NCI-H2196 treated with DMSO at 0.1 percent for 48 hours (cell line): ENCODE results near the gene PRRT2.
"Not testable (repeated sequence)": the region's sequence is repeated elsewhere in the genome, so short reads cannot be mapped to it uniquely, and the experiment has no call there.

Experiments
- DNase-seq: peaks from one replicate; lab custom pipeline; 2025; ENCODE audit not compliant: unreplicated experiment; lab: John Stamatoyannopoulos, UW

PRRT2 gene

DNA sequence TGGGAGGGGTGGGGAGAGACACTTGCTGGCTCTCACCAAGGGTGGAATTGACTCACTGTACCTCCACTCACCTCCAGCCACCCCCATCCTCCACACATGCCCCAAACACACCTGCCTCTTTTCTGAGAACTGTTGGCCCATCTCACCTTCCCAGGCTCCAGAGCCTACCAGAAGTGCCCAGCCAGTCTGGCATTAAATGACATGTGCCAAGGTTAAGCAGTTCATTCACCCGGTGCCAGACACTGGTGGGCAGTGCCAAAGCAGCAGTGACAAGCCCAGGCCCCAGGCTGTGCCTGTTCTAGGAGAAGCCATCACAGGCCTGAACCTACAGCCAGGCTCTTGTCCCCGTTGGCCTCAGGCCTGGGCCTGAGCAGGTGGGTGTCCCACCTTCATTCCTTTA, 19.5 kb downstream of the PRRT2 start:
- no peak for DNase-seq

DNA sequence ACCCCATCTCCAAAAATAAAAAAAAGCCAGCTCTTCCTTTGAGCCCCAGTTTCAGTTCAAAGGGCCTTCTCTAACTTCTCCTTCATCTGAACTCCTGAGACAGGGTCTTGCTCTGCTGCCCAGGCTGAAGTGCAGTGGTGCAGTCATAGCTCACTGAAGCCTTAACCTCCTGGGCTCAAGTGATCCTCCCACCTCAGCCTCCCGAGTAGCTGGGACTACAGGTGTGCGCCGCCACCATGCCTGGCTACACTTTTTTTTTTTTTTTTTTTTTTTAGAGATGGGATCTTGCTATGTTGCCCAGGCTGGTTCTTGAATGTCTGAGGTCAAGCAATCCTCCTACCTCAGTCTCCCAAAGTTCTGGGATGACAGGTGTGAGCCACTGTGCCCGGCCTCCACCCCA, 21.2 kb downstream of the PRRT2 start:
- not testable (repeated sequence) for DNase-seq

DNA sequence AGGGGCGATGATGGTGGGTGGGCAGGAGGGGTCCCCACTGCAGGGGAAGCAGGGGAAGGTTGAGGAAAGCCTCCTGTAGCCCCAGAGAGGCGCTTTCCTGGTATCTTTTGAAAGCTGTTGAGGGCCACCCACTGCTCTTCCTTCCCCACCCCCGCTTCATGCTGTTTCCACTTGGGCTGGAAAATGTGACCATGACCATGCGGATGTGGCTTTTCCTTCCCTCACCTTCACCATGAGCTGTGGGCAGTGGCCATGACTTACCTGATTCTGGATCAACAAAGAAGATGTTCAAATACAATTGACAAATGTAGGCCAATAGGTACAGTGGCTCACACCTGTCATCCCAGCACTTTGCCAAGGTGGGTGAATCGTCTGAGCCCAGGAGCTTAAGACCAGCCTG, 22.1 kb downstream of the PRRT2 start:
- no peak for DNase-seq

DNA sequence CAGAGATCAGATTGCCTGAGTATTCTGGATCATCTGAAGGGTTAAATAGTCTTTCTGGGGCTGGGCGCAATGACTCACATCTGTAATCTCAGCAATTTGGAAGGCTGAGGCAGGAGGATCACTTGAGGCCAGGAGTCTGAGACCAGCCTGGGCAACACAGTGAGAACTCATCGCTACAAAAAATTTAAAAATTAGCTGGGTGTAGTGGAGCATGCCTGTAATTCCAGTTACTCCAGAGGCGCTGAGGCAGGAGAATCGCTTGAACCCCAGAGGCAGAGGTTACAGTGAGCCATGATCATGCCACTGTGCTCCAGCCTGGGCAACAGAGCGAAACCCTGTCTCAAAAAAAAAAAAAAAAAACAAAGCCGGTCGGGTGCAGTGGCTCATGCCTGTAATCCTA, 23.9 kb downstream of the PRRT2 start:
- no peak for DNase-seq

DNA sequence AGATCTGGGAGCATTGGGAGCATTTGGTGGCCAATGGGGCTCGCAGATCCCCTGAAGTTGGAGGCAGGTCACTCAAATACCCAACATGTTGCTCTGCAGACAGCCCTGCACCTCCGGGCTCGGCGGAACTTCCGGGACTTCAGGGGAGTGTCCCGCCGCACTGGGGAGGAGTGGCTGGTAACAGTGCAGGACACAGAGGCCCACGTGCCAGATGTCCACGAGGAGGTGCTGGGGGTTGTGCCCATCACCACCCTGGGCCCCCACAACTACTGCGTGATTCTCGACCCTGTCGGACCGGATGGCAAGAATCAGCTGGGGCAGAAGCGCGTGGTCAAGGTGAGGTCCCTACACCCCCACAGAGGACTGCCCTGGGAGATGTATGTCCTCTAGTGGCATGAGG, 24.6 kb downstream of the PRRT2 start:
- DNase-seq = no peak

DNA sequence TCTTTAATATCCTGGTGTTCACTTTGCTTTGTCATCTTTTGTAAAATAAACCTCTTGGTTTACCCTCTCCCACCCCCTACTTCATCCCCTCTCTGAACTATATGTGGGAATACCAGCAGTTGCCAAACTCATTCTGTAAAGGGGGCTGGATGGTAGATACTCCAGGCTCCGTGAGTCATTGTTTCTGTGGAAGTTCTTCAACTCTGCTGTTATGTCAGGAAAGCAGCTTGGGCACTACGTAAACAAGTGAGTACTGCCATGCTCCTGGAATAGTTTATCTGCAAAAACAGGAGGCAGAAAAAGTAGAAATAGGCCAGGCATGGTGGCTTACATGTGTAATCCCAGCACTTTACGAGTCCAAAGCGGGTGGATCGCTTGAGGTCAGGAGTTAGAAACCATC, 25.8 kb downstream of the PRRT2 start:
- DNase-seq = no peak

DNA sequence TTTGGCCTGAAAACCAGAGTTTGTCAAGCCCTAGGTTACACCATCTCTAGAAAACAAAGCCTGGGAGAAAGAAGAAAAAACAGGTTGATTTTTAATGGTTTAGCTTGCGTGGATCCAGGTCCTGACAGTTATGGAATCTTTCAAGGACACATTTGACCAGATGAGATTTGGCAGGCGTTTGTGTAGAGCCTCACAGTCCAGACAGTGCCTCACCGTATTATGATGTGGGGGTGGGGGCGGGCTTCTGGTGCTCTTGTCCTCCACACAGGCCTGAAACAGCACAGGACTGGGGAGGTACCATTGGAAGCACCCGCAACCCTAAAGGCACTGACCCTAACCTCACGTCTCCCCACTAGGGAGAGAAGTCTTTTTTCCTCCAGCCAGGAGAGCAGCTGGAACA, 27.8 kb downstream of the PRRT2 start:
- no peak for DNase-seq

DNA sequence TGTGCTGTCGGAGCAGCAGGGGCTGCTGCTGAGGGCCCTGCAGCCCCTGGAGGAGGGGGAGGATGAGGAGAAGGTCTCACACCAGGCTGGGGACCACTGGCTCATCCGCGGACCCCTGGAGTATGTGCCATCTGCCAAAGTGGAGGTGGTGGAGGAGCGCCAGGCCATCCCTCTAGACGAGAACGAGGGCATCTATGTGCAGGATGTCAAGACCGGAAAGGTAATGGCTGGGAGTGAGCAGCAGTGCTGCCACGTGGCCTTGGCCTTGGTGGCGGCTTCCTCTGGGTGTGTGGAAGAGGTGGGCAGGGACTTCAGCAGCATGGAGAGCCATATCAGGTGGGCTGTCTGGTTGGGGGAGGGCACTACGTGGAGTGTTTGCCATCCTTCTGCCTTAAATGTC, 28.2 kb downstream of the PRRT2 start:
- no peak for DNase-seq

DNA sequence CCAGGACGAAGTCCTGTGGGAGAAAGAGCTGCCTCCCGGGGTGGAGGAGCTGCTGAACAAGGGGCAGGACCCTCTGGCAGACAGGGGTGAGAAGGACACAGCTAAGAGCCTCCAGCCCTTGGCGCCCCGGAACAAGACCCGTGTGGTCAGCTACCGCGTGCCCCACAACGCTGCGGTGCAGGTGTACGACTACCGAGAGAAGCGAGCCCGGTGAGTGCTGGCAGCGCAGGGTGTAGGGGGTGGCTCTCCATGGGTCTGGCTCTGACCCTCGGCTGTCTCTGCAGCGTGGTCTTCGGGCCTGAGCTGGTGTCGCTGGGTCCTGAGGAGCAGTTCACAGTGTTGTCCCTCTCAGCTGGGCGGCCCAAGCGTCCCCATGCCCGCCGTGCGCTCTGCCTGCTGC, 29.6 kb downstream of the PRRT2 start:
- no peak for DNase-seq

DNA sequence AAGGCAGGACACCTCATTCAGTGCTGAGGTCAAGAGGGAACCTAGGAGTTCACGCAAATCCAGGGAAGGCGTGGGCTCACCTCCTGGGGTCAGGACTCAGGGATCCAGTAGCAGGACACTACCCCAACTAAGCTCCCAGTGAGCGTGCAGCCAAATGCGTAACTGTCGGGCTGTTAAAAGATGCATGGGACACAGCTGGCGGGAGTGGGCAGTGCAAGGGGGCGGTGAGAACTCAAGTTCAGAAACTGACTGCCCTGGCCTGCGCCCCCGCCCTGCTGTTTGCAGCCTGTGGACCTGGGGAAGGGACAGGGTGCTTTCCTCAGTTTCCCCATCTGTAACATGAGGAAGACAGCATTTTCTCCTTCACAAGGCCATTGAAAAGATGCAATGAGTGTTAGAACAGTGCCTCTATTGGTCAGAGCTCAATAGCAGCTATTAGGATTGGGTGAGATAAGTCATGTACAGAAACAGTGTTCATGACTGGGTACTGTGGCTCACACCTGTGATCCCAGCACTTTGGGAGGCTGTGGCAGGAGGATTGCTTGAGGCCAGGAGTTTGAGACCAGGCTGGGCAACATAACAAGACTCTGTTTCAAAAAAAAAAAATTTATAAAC, 30.8 kb downstream of the PRRT2 start:
- DNase-seq = no peak

DNA sequence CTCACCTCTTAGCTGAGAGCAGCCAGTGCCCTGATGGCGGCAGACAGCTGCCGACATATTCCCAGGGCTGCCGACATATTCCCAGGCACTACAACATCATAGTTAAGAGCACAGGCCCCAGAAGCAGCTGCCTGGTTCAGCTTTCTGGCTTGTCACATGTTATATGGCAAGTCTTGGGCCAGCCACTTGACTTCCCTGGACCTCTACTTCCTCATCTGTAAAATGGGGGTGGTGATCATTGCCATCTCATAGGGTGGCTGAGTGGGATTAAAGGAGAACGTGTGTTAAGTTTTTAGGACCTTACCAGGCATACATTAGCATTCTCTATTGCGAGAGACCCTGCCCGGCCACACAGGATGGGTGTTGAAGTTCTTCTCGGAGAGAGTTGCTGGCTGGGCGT, 31.9 kb downstream of the PRRT2 start:
- DNase-seq = no peak

DNA sequence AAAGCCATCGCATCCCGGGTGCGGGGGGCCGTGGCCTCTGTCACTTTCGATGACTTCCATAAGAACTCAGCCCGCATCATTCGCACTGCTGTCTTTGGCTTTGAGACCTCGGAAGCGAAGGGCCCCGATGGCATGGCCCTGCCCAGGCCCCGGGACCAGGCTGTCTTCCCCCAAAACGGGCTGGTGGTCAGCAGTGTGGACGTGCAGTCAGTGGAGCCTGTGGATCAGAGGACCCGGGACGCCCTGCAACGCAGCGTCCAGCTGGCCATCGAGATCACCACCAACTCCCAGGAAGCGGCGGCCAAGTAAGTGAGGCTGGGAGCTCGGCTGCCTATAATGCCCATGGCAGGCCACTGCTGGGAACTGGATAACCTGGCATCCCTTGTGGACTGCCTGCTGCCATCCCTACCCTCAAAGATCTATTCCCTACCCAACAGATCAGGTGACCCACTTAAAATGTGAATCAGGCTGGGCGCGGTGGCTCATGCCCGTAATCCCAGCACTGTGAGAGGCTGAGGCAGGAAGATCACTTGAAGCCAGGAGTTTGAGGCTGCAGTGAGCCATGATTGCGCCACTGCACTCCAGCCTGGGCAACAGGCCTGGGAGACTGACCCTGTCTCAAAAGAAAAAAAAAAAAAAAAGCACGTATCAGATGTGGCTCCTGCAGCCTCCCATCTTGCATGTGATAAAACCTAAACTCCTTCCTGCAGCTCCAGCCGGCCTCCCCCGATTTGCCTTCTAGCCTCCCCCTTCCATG, 32.8 kb downstream of the PRRT2 start:
- no peak for DNase-seq

DNA sequence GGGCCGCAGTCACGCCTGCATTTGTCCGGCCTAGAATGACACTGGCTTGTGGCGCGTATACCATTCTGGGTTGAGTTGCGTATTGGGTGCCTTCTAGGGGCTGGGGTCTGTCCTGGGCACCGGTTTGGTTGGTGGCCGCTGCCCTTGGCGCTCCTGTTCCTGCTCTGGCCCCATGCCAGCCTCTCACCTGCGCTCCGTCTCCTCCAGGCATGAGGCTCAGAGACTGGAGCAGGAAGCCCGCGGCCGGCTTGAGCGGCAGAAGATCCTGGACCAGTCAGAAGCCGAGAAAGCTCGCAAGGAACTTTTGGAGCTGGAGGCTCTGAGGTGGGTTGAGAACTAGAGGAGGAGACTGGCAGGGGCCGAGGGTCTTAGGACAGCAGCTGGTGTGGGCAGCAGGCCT, 33.7 kb downstream of the PRRT2 start:
- no peak for DNase-seq

DNA sequence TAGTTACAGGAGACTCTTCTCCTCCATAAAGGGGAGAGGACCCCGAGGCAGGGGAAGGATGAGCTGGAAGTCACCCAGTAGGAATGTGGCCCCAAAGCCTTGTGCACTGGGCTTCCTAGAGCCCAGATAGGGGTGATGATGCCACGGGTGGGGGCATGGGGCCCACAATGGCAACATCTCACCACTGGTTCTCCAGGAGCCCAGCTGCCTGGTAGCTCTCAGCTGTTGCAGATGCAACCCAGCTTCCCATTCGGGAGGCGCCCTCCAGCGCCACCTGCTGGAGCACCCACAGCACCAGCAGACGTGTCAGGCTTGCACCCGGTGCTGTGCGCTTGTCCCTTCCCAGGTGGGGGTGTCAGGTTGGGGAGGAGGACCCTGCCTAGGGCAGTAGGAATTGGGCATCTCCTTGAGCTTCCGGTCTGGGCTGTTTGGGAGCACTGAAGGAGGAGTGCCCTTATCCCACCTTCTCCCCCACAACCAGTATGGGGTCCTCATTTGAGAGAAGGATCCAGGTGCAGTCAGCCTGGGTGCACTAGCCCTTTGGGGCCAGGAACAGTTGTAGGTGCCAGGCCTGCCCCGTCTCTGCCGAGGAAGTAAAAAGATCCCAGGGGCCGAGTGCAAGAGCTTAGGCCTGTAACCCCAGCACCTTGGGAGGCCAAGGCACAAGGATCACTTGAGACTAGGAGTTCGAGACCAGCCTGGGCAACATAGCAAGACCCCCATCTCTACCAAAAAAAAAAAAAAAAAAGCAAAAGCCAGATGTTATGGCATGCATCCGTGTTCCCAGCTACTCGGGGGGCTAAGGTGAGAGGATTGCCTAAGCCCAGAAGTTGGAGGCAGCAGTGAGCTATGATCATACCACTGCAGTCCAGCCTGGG, 36.7 kb downstream of the PRRT2 start:
- peak; percentile 27 for DNase-seq

DNA sequence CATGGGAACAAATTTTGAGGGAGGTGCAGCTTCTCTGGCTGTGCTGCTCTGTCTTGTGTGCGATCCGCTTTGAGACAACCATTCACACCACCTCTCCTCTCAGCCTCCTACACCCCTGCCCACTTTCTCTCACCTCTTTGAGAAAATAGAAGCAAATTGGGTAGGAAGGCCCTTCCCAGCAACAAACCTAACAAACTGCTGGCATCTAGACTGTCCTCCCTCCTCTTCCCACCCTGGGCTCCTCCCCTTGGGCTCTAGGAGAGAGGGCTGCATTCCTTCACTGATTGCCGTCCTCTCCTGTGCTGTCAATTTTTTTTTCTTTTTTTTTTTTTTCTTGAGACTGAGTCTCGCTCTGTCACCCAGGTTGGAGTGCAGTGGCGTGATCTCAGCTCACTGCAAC, 37.5 kb downstream of the PRRT2 start:
- no peak for DNase-seq

DNA sequence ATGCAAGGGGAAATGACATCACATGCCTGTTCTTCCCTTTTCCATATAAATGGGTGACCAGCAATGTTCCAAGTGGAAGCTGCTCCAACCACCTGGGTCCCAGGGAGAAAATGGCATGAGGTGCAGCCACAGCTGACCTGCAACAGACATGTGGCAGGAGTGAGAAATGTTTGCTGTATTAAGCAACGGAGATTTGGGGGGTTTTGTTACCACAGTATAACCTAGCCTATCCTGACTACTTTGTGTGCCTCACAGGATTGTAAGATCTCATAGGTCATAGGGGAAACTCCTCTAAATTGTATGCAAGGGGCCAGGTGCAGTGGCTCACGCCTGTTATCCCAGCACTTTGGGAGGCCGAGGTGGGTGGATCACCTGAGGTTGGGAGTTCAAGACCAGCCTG, 39.0 kb downstream of the PRRT2 start:
- no peak for DNase-seq

DNA sequence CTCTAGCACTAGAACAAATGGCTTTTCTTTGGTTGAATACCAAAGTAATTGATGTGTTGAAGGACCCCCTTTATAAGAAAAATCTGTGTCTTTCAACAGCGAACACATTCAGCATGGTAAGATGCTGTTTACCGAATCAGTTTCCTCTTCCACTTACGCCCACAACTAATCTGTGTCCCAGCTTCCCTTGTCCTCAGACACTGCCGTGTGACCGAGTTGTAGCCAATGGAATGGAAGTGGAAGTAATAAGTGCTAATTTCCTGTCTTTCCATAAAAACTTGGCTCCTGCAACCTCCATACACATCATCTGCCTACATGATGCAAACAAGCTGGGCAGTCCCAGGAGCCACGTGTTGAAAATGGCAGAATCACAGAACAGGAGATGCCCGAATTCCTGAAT, 40.7 kb downstream of the PRRT2 start:
- DNase-seq = no peak

DNA sequence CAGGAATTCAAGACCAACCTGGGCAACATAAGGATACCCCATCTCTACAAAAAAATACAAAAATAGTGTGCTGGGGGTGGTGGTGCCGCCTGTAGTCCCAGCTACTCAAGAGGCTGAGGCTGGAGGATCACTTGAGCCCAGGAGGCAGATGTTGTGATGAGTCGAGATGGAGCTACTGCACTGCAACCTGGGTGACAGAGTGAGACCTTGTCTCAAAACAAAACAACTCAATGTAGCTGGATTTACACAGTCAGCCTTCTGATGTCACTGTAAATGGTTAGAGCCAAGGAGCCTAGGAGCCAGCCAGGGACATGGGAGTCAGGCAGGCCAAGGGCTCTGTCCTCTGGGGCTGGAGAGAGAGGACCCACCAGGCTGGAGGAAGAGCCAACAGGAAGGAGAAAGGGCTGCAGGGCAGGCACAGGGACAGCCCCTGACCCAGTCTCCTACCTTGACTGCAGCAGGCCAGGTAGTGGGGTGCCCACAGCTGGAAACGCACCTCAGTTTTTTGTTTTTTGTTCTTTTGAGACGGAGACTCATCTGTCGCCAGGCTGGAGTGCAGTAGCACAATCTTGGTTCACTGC, 42.6 kb downstream of the PRRT2 start:
- DNase-seq = no peak

DNA sequence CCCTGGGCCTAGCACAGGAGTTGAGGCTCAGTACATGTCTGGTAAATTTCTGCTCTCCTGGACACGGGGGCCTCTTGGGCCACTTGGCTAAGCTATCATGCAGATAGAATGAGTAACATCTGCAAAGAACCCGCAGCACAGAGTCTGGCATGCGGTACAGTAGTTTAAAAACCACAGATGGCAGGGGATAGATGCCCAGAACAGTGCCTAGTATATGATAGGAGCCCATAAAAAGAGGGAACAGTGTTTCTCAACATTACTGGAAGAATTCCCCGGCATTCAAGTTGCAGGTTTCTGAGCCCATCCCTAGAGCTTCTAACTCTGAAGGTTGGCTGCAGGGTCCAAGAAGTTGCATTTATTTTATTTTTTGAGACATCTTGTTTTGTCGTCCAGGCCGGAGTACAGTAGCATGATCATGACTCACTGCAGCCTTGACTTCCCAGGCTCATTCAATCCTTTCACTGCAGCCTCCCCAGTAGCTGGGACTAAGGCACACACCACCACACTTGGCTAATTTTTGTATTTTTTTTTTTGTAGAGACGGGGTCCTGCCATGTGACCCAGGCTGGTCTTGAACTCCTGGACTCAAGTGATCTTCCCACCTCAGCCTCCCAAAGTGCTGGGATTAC, 45.3 kb downstream of the PRRT2 start:
- no peak for DNase-seq

DNA sequence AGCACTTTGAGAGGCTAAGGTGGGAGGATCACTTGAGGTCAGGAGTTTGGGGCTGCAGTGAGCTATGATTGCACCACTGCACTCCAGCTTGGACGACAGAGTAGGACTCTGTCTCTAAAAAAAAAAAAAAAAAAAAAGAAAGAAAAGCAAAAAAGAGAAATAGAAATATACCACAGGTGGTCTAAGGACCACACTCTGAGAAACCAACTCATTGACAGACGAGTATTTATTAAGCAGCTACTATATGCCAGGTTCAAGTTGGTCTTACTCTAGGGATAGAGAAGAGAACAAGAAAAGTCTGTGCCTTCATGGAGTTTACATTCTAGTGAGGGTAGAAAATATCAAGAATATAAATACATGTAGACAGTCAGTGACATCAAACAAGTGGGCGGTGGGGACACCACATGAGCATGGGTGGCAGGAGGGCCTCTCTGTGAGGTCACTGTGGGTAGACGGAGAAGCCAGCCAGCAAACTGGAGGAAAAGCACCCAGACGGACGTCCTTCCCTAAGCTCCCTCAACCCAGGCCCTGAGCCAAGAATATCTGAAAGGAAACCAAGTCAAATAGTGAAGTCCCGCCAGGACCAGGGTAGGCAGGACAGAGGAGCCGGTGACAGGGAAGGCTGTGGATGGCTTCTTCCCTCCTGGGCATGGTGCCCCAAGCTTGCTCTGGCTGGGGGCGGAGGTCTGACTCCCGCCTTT, 46.3 kb downstream of the PRRT2 start:
- no peak for DNase-seq

DNA sequence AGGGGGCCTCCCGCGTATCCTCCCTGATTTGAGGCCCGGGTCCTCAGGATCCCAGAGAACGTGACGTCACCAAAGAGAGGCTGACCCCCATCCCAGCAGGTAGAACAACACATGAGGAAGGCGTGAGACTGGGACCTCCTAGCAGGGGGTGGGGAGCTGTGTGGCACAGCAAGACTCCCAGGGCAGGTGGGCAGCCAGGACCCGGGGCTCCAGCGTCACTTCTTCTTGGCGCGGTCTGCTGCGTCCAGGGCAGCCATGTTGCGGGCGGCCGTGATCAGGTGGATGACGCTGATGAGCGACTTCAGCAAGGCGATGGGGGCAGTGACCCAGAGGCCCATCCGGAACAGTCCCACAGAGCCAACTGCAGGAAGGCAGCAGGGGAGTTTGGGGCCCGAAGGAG, 47.0 kb downstream of the PRRT2 start:
- no peak for DNase-seq
